ENCODE data around the gene SKI. TPM values are rescaled to one million over a fixed set of nuclear protein-coding genes. Genes with fewer than 3 reads are reported as not detected.
"Not testable (repeated sequence)": the region's sequence is repeated elsewhere in the genome, so short reads cannot be mapped to it uniquely, and the experiment has no call there.

The SKI gene
- total RNA-seq, 4 donors from 2014 or later, result 24.4 to 52.4 (median 32.2) TPM

DNA sequence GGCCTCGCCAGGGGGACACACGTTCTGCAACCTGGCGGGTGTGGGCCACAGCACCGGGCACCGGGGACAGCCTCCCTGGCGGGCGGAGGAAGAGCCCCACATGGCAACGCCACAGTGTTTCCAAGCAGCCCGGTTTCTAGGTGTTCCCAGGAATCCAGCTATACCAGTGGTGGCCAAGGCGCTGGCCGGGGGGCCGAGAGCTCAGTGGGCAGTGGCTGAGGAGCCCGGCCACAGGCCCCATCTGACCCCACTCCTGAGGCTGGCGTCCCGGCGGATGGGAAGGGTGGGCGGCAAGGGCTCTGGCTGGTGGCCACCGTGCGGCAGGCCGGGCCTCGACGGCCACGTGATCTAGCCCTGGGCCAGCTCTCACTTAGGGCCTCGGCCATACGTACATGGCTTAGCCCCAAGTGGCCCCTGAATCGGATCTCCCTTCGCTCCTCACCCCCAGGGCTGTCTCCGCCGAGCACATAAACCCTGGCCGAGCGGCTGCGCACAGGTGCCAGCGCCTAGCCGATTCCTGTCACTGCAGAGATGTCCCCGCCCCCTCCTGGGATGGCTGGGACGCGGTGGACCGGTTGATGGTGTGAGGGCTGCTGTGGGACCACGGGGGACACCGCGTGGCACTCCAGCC lies 94.6 kb downstream of the SKI start:
- TF ChIP-seq POLR2A (IDR thresholded peaks at IDR 0.05), result no peak
- TF ChIP-seq, protein P1, sequence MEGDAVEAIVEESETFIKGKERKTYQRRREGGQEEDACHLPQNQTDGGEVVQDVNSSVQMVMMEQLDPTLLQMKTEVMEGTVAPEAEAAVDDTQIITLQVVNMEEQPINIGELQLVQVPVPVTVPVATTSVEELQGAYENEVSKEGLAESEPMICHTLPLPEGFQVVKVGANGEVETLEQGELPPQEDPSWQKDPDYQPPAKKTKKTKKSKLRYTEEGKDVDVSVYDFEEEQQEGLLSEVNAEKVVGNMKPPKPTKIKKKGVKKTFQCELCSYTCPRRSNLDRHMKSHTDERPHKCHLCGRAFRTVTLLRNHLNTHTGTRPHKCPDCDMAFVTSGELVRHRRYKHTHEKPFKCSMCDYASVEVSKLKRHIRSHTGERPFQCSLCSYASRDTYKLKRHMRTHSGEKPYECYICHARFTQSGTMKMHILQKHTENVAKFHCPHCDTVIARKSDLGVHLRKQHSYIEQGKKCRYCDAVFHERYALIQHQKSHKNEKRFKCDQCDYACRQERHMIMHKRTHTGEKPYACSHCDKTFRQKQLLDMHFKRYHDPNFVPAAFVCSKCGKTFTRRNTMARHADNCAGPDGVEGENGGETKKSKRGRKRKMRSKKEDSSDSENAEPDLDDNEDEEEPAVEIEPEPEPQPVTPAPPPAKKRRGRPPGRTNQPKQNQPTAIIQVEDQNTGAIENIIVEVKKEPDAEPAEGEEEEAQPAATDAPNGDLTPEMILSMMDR (IDR thresholded peaks at IDR 0.05), result no peak
- no peak for TF ChIP-seq EP300 (IDR thresholded peaks at IDR 0.05; ENCODE audit: low read depth)
- TF ChIP-seq POLR2AphosphoS5 (IDR thresholded peaks at IDR 0.05), result no peak
- Histone ChIP-seq H3K9me3 (no peaks in the 10 kb centered on the region), H3K27me3 (peaks cover 16% of the 10 kb centered on the region), H3K4me1 (peaks cover 22 to 34% (median 23%) of the 10 kb centered on the region in 4 donors), H3K27ac (peak overlapping the region; percentile 73 to 89 (median 83)), H3K4me3 (no peak overlapping the region), H3K36me3 (no peaks in the 10 kb centered on the region)
- DNase-seq, result no peak
- intact Hi-C loops (cut with DNase I; ENCODE audit: low total_unique reads) (no loop called here), in situ Hi-C loops (cut with MboI; ENCODE audit: low pct_ligation_motif_present in 1 of 4, low pct_unique_long_range_greater_than_20kb in 1 of 4, low sequenced_read_pairs in 3 of 4) (loop anchor here in 2 of 4 donors (25.0 kb wide), 1 partner anchor 110 kb away; no protein-coding TSS in a partner anchor)
- 73 to 93% methylated on average over 6 to 33 of the region's 41 CpGs for WGBS, 2 donors (ENCODE audit: low coverage in 1 of 2)

DNA sequence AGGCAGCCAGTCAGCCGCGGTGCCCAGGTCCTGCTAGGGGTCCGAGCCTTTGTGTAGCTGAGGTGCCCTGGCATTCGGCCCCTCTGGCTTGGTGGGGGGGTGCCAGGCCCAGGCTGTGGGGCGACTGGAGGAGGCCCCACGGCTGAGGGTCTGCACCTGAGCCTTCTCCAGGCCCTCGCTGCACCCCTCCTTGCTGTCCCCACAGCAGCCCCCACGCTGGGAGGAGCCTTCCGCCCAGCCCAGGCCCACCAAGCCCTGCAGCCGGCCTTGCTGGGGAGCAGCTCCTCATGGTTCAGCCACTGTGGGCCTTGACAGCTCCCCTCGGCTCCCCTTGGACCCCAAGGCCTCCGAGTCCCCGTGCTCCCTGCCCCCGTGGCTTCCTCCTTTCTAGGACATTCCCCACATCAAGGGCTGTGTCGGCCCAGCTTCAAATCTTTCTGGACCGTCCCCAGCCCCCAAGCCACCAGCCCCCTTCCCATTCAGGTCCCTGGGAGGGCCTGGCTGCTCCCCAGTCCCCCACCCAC lies 95.4 kb downstream of the SKI start:
- Histone ChIP-seq H3K36me3 (no peaks in the 10 kb centered on the region), H3K27me3 (peaks cover 16% of the 10 kb centered on the region), H3K4me3 (no peak overlapping the region), H3K9me3 (no peaks in the 10 kb centered on the region), H3K4me1 (peaks cover 22 to 34% (median 23%) of the 10 kb centered on the region in 4 donors), H3K27ac (peak overlapping the region in 1 of 4 donors; percentile 86)
- in situ Hi-C loops (cut with MboI; ENCODE audit: low pct_ligation_motif_present in 1 of 4, low pct_unique_long_range_greater_than_20kb in 1 of 4, low sequenced_read_pairs in 3 of 4), result loop anchor here in 2 of 4 donors (25.0 kb wide), 1 partner anchor 111 kb away; no protein-coding TSS in a partner anchor
- intact Hi-C loops (cut with DNase I; ENCODE audit: low total_unique reads), result no loop called here
- TF ChIP-seq POLR2AphosphoS5 (IDR thresholded peaks at IDR 0.05) (no peak), POLR2A (IDR thresholded peaks at IDR 0.05) (no peak), EP300 (IDR thresholded peaks at IDR 0.05; ENCODE audit: low read depth) (no peak)
- TF ChIP-seq, protein P1 (IDR thresholded peaks at IDR 0.05), result no peak
- 88 to 100% methylated on average over 2 to 16 of the region's 16 CpGs for WGBS, 2 donors (ENCODE audit: low coverage in 1 of 2)
- DNase-seq, result no peak

DNA sequence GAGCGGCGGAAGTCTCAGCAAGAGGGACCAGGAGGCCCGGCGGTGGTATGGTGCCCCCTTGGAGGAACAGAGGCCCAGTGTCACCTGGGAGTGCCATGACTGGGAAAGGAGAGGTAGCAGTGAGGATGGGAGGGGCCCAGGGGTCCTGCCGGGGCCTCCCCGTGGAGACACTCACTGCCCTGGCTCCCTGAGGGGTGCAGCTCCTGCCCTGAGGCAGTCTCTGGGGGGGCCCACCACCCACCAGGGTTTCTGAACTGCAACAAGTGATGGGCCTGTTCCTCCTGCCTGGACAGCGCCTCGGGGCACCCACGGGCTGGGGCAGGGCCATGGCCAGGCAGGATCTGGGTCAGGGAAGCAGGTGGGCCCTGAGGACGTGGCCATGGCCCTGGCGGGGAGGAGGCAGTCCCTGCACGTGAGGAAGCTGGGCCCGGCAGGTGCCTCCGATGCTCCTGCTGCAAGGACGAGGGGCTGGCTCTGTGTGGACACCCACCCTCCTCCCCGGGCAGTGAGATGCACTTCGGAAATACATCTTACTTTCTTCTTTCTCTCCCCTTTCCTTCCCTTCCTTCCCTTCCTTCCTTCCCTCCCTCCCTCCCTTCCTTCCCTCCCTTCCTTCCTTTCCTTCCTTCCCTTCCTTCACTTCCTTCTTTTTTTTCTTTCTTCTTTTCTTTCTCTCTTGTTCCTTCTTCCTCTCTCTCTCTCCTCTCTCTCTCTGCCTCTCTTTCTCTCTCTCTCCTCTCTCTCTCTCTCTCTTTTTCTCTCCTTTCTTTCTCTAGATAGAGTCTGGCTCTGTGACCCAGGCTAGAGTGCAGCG lies 96.6 kb downstream of the SKI start:
- H3K36me3 ChIP-seq, result no peaks in the 10 kb centered on the region
- H3K27ac ChIP-seq, result no peak overlapping the region
- in situ Hi-C loops (cut with MboI; ENCODE audit: low pct_ligation_motif_present in 1 of 4, low pct_unique_long_range_greater_than_20kb in 1 of 4, low sequenced_read_pairs in 3 of 4), result loop anchor here in 2 of 4 donors (25.0 kb wide), 1 partner anchor 112 kb away; no protein-coding TSS in a partner anchor
- WGBS, 2 donors (ENCODE audit: low coverage in 1 of 2), result 87 to 100% methylated on average over 1 to 13 of the region's 18 CpGs
- peaks cover 16% of the 10 kb centered on the region for H3K27me3 ChIP-seq
- TF ChIP-seq, protein P1 (IDR thresholded peaks at IDR 0.05), result no peak
- TF ChIP-seq EP300 (IDR thresholded peaks at IDR 0.05; ENCODE audit: low read depth), result no peak
- H3K4me1 ChIP-seq, result peaks cover 21 to 32% (median 22%) of the 10 kb centered on the region in 4 donors
- intact Hi-C loops (cut with DNase I; ENCODE audit: low total_unique reads), result no loop called here
- H3K9me3 ChIP-seq, result no peaks in the 10 kb centered on the region
- no peak for DNase-seq
- no peak overlapping the region for H3K4me3 ChIP-seq

DNA sequence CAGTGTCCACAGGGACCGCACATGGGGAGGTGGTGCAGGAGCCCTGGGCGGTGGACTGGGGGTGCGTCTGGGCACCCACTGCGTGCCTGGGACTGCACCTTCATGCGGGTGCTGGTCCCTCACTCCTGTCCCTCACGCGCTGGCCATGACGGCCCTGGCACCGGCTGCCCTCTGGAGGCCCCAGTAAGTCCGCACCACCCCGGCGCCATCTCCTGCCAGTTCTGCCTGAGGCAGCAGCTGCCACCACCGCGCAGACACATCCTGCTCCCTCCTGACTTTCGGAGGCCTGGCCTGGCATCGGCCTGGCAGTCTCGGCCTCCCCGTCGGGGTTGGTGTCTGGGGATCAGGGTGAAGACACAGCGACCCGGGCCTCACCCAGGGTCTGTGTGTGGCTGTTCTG lies 98.4 kb downstream of the SKI start:
- in situ Hi-C loops (cut with MboI; ENCODE audit: low pct_ligation_motif_present in 1 of 4, low pct_unique_long_range_greater_than_20kb in 1 of 4, low sequenced_read_pairs in 3 of 4), result no loop called here
- intact Hi-C loops (cut with DNase I; ENCODE audit: low total_unique reads), result no loop called here
- Histone ChIP-seq H3K4me3 (no peak overlapping the region), H3K27me3 (peaks cover 12% of the 10 kb centered on the region), H3K27ac (no peak overlapping the region), H3K4me1 (peaks cover 16 to 25% (median 24%) of the 10 kb centered on the region in 4 donors), H3K9me3 (no peaks in the 10 kb centered on the region), H3K36me3 (no peaks in the 10 kb centered on the region)
- TF ChIP-seq POLR2A (IDR thresholded peaks at IDR 0.05) (no peak), POLR2AphosphoS5 (IDR thresholded peaks at IDR 0.05) (no peak), EP300 (IDR thresholded peaks at IDR 0.05; ENCODE audit: low read depth) (no peak)
- TF ChIP-seq, protein P1 (IDR thresholded peaks at IDR 0.05), result no peak
- 84% methylated on average over 21 of the region's 21 CpGs; no CpG with 5 or more reads in 1 of the 2 donors for WGBS, 2 donors (ENCODE audit: low coverage in 1 of 2)
- DNase-seq, result no peak

DNA sequence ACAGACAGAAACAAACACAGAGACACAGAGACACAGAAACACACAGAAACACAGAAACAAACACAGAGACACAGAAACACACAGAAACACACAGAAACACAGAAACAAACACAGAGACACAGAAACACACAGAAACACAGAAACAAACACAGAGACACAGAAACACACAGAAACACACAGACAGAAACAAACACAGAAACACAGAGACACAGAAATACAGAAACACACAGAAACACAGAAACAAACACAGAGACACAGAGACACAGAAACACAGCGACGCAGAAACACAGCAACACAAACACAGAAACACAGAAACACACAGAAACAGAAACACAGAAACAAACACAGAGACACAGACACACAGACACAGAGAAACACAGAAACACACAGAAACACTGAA lies 99.0 kb downstream of the SKI start:
- WGBS, 2 donors (ENCODE audit: low coverage in 1 of 2), result 91 to 92% methylated on average over 2 of the region's 2 CpGs

More for the DNA sequence above, 99.0 kb downstream of the SKI start:
- H3K4me1 ChIP-seq, result peaks cover 10 to 18% (median 18%) of the 10 kb centered on the region in 4 donors
- DNase-seq; in situ Hi-C loops (cut with MboI; ENCODE audit: low pct_ligation_motif_present in 1 of 4, low pct_unique_long_range_greater_than_20kb in 1 of 4, low sequenced_read_pairs in 3 of 4); H3K4me3 ChIP-seq; H3K36me3 ChIP-seq; intact Hi-C loops (cut with DNase I; ENCODE audit: low total_unique reads); H3K27ac ChIP-seq; H3K27me3 ChIP-seq; H3K9me3 ChIP-seq: not testable (repeated sequence)

Measured in transverse colon (tissue), 4 donors.